GM18867 (cell line): Measurements from ENCODE around the gene ISG15.
"Not testable (repeated sequence)": the region's sequence is repeated elsewhere in the genome, so short reads cannot be mapped to it uniquely, and the experiment has no call there.

Experiments used
- ATAC-seq: cut with Tn5 transposase; IDR thresholded peaks from one replicate; pipeline ENCODE4 v1.9.1; 2021; ENCODE audit warnings: mild to moderate bottlenecking, moderate library complexity; ENCODE audit not compliant: unreplicated experiment

Gene ISG15

GRCh38 chr1:974687-975328, 38.5 kb upstream of the ISG15 start:
- no peak for ATAC-seq

- ATAC-seq: no peak
Measured at GRCh38 chr1:975365-975764, 37.9 kb upstream of the ISG15 start.

- peak; percentile 55 for ATAC-seq
Measured at GRCh38 chr1:975896-976683, 37.2 kb upstream of the ISG15 start.

- not testable (repeated sequence) for ATAC-seq
Measured at GRCh38 chr1:976791-977190, 36.5 kb upstream of the ISG15 start.

GRCh38 chr1:978069-978834, 35.0 kb upstream of the ISG15 start:
- ATAC-seq: no peak

- no peak for ATAC-seq
Measured at GRCh38 chr1:978835-979743, 34.2 kb upstream of the ISG15 start.

GRCh38 chr1:979744-980072, 33.6 kb upstream of the ISG15 start:
- ATAC-seq: no peak

GRCh38 chr1:980137-980571, 33.1 kb upstream of the ISG15 start:
- ATAC-seq: no peak

- ATAC-seq: no peak
Measured at GRCh38 chr1:980602-981395, 32.5 kb upstream of the ISG15 start.

- no peak for ATAC-seq
Measured at GRCh38 chr1:981491-981954, 31.8 kb upstream of the ISG15 start.

- no peak for ATAC-seq
Measured at GRCh38 chr1:981955-982558, 31.2 kb upstream of the ISG15 start, which contains the start of gene PERM1. Gene PERM1, minus strand, starts transcription at chr1:982093. Its CDS starts 1,064 bp downstream, at chr1:981029.

GRCh38 chr1:982765-983436, 30.4 kb upstream of the ISG15 start:
- ATAC-seq: no peak

GRCh38 chr1:983798-984475, 29.4 kb upstream of the ISG15 start:
- ATAC-seq: no peak

- no peak for ATAC-seq
Measured at GRCh38 chr1:984476-984814, 28.9 kb upstream of the ISG15 start.

- ATAC-seq: no peak
Measured at GRCh38 chr1:985126-985525, 28.2 kb upstream of the ISG15 start.

GRCh38 chr1:988061-988460, 25.2 kb upstream of the ISG15 start:
- not testable (repeated sequence) for ATAC-seq

GRCh38 chr1:991275-991674, 22.0 kb upstream of the ISG15 start:
- ATAC-seq: not testable (repeated sequence)

GRCh38 chr1:991895-992294, 21.4 kb upstream of the ISG15 start:
- ATAC-seq: no peak
